Gastrocnemius medialis (tissue), 4 donors: ENCODE results near the gene MUSK.

Experiments used
- CTCF ChIP-seq, 5 experiments: fragments of 450-650 bp in 3 of 5; fragments of 200-600 bp in 2 of 5; sonication (generic) in 2 of 5; IDR thresholded peaks in 4 of 5; conservative IDR thresholded peaks in 1 of 5; 1 replicate in 4 of 5; 2 replicates in 1 of 5; pipeline ENCODE4 v1.5.1; 2016 to 2019; ENCODE audit warnings: antibody characterized with exemption in 5 of 5, mild to moderate bottlenecking in 3 of 5, moderate library complexity in 3 of 5
- POLR2A ChIP-seq, 2 donors: fragments of 450-650 bp; IDR thresholded peaks; one replicate each; pipeline ENCODE4 v1.6.1; 2017; ENCODE audit warnings: antibody characterized with exemption in 2 of 2, mild to moderate bottlenecking in 2 of 2, moderate library complexity in 2 of 2

- TF ChIP-seq CTCF (IDR thresholded peaks at IDR 0.05 in 4 of 5, conservative IDR thresholded peaks at IDR 0.05 in 1 of 5) = no peak
- TF ChIP-seq POLR2A (IDR thresholded peaks at IDR 0.05) = no peak
Measured at GRCh38 chr9:110842169-110842568, 173.6 kb downstream of the MUSK start.
